ENCODE results near the gene SLC35F1. TPM values are rescaled to one million over a fixed set of nuclear protein-coding genes. Genes with fewer than 3 reads are reported as not detected.

The SLC35F1 gene
- total RNA-seq, 4 donors from 2014 or later: 0.28 to 0.53 (median 0.40) TPM; not detected in 1

DNA sequence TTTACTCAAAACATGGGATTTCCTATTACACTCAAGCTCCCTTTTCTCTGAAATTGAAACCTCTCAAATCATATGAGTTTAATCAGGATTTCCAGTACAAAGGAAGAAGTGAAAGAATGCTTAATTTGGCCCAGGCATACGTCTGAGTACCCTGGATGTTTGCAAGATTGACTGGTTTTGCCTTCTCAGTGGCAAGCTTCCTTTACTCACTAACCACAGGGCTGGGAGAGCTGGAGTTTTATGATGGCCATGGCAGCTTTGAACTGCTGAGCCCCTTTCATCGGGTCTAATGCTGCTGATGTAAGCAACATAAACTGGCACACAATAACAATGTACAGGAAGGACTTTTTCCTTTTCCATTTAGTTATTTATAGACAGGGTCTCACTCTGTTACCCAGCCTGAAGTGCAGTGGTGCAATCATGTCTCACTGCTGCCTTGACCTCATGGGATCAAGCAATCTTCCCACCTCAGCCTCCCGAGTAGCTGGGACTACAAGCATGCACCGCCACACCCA, 194.8 kb downstream of the SLC35F1 start:
- no peaks in the 10 kb centered on the region for H3K27me3 ChIP-seq

DNA sequence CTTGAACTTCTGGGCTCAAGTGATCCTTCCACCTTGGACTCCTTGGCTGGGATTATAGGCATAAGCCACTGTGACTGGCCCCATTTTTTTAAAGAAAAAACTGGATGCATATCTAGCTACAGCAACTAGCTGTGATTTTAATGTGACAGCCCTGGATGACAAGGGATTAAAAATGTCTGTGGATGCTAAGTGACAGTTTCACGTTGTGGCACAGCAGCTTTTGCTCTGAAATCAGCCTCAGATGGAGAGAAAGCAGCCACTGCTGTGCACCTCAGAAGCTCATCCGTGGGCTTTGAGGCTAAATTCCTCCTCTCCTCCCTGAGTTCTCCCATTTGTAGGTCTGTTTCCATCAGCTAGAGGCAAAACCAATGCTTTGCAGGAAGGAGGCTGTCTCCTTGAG, 195.3 kb downstream of the SLC35F1 start:
- Histone ChIP-seq H3K4me1 (no peaks in the 10 kb centered on the region), H3K36me3 (no peaks in the 10 kb centered on the region), H3K27ac (no peak overlapping the region), H3K4me3 (no peak overlapping the region), H3K27me3 (no peaks in the 10 kb centered on the region), H3K9me3 (no peaks in the 10 kb centered on the region)
- no peak for DNase-seq
- no peak for TF ChIP-seq POLR2A (IDR thresholded peaks at IDR 0.05)
- TF ChIP-seq, protein P1, sequence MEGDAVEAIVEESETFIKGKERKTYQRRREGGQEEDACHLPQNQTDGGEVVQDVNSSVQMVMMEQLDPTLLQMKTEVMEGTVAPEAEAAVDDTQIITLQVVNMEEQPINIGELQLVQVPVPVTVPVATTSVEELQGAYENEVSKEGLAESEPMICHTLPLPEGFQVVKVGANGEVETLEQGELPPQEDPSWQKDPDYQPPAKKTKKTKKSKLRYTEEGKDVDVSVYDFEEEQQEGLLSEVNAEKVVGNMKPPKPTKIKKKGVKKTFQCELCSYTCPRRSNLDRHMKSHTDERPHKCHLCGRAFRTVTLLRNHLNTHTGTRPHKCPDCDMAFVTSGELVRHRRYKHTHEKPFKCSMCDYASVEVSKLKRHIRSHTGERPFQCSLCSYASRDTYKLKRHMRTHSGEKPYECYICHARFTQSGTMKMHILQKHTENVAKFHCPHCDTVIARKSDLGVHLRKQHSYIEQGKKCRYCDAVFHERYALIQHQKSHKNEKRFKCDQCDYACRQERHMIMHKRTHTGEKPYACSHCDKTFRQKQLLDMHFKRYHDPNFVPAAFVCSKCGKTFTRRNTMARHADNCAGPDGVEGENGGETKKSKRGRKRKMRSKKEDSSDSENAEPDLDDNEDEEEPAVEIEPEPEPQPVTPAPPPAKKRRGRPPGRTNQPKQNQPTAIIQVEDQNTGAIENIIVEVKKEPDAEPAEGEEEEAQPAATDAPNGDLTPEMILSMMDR (IDR thresholded peaks at IDR 0.05): no peak

More for the DNA sequence above, 194.8 kb downstream of the SLC35F1 start:
- no peak for TF ChIP-seq POLR2A (IDR thresholded peaks at IDR 0.05)
- TF ChIP-seq, protein P1 (IDR thresholded peaks at IDR 0.05): no peak
- H3K4me3 ChIP-seq: no peak overlapping the region
- DNase-seq: no peak
- no peaks in the 10 kb centered on the region for H3K9me3 ChIP-seq
- H3K27ac ChIP-seq: no peak overlapping the region
- H3K36me3 ChIP-seq: no peaks in the 10 kb centered on the region
- no peaks in the 10 kb centered on the region for H3K4me1 ChIP-seq

DNA sequence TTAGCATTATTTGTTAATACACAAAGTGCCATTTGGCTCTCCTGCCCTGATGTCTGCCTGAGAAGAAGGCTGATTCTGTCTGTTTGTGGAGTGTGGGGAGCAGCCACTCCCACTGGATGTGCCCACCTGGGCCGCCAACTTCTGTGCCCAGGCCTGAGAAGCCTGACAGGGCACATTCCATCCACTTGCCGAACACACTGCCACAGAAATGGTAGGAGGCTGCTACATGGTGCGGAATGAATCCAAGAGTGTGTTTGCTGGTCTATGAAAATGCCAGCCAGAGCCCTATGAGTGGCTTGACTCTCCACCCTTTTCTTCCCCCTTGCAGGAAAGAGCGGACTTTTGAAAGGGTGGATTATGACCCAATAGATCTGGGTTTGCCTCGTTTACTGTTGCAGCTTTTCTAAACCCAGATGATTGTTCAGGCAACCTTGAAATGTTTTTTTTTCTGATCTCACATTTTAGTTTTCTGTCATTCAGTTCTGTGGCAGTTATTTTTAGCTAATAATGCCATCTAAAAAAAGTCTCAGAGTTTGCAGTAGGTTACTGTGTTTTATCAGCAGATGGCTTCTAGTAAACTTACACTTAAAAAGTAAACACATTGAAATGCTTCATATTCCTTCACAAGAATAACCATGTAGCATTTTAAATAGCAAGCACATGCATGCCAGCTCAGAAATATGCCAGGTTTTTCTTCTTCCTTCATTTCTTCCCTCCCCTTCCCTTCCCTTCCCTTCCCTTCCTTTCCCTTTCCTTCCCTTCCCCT, 196.5 kb downstream of the SLC35F1 start:
- DNase-seq: no peak
- H3K4me3 ChIP-seq: no peak overlapping the region

DNA sequence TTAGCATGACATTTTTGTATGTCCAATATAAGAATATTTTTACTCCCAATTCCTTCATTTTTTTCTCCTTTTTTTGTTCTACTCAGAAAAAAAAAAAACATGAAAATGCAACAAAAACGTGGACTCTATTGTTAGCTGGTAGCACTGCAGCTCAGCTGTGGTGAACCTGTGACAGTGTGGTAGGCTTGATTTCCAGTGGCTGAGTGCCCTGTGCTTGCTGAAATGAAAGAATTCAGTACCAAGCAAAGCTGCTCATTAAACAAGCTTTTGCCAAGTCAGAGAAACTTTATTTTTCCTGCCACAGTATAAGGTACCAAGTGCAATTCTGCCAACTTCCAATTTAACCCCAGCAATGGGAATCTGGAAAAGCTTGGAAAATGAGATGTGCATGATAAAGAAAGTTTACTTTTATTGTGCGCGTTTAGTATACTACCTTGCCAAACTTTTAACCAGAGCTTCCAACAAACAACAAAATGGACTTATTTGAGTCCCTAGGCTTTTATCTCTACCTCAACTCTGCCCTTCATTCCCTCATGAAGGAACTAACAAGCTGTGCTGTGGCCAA, 215.2 kb downstream of the SLC35F1 start:
- DNase-seq: no peak
- Histone ChIP-seq H3K4me1 (no peaks in the 10 kb centered on the region), H3K27me3 (no peaks in the 10 kb centered on the region), H3K36me3 (no peaks in the 10 kb centered on the region), H3K4me3 (no peak overlapping the region), H3K9me3 (no peaks in the 10 kb centered on the region), H3K27ac (no peak overlapping the region)
- TF ChIP-seq, protein P1 (IDR thresholded peaks at IDR 0.05): no peak
- no peak for TF ChIP-seq POLR2A (IDR thresholded peaks at IDR 0.05)

More for the DNA sequence above, 196.5 kb downstream of the SLC35F1 start:
- TF ChIP-seq, protein P1 (IDR thresholded peaks at IDR 0.05): no peak
- TF ChIP-seq POLR2A (IDR thresholded peaks at IDR 0.05): no peak
- Histone ChIP-seq H3K27ac (no peak overlapping the region), H3K27me3 (no peaks in the 10 kb centered on the region), H3K4me1 (no peaks in the 10 kb centered on the region), H3K9me3 (no peaks in the 10 kb centered on the region), H3K36me3 (no peaks in the 10 kb centered on the region)

DNA sequence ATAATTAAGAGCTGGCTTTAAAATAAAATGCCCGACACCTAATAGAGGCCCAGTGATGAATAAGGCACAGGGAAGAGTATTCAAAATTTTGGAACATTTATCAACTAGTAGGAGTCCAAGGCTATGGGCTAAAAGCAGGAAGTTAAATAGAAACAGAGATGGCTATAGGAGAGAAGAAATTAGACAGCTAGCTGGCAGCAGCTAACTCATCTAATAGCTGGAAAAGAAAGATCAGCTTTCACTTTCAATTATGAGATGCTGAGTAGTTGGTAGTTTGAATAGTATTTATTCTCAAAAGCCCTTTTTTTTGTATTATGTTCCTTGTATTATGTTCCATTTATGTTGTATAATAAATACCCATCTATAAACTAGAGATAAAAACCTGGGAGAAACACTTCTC, 215.7 kb downstream of the SLC35F1 start:
- Histone ChIP-seq H3K4me1 (no peaks in the 10 kb centered on the region), H3K4me3 (no peak overlapping the region), H3K9me3 (no peaks in the 10 kb centered on the region), H3K27me3 (no peaks in the 10 kb centered on the region), H3K36me3 (no peaks in the 10 kb centered on the region), H3K27ac (no peak overlapping the region)
- TF ChIP-seq, protein P1 (IDR thresholded peaks at IDR 0.05): no peak
- TF ChIP-seq POLR2A (IDR thresholded peaks at IDR 0.05): no peak
- DNase-seq: no peak
